Nephron progenitor cell (in vitro differentiated cells): ENCODE measurements around the gene AXIN1.
A peak's percentile ranks its signal among the peaks of the same experiment; 100 is the strongest.

Experiments
- DNase-seq: peaks from one replicate; pipeline ENCODE4 v3.0.0; 2021
- H3K27ac Mint-ChIP-seq: 2 replicates; pipeline ENCODE4 v1.8.0; 2021; ENCODE audit warnings: mild to moderate bottlenecking, moderate library complexity, mixed read lengths
- H3K27me3 Mint-ChIP-seq: 2 replicates; pipeline ENCODE4 v1.8.0; 2021; ENCODE audit warnings: mild to moderate bottlenecking, low read depth, mixed read lengths; ENCODE audit not compliant: poor library complexity
- H3K36me3 Mint-ChIP-seq: 2 replicates; pipeline ENCODE4 v1.8.0; 2021; ENCODE audit warnings: low read depth, mixed read lengths
- H3K4me1 Mint-ChIP-seq: 2 replicates; pipeline ENCODE4 v1.8.0; 2021; ENCODE audit warnings: mixed read lengths
- H3K4me3 Mint-ChIP-seq: 2 replicates; pipeline ENCODE4 v1.8.0; 2021; ENCODE audit warnings: mild to moderate bottlenecking, moderate library complexity, mixed read lengths
- H3K9me3 Mint-ChIP-seq: 2 replicates; pipeline ENCODE4 v1.8.0; 2021; ENCODE audit warnings: mild to moderate bottlenecking, moderate library complexity, mixed read lengths
- CTCF ChIP-seq: fragments of 200-600 bp; sonication (generic); IDR thresholded peaks from 2 replicates; pipeline ENCODE4 v1.5.0; 2021; ENCODE audit warnings: antibody characterized with exemption

Gene AXIN1

GRCh38 chr16:356741-357140, 4.2 kb upstream of the AXIN1 start:
- H3K4me3 Mint-ChIP-seq: no peak overlapping the region
- H3K27me3 Mint-ChIP-seq: peaks cover 8% of the 10 kb centered on the region
- H3K27ac Mint-ChIP-seq: no peak overlapping the region
- H3K4me1 Mint-ChIP-seq: peaks cover 17% of the 10 kb centered on the region
- no peaks in the 10 kb centered on the region for H3K9me3 Mint-ChIP-seq
- no peaks in the 10 kb centered on the region for H3K36me3 Mint-ChIP-seq
- no peak for TF ChIP-seq CTCF
- no peak for DNase-seq

GRCh38 chr16:354971-355461, 2.5 kb upstream of the AXIN1 start:
- Mint-ChIP-seq H3K9me3 (no peaks in the 10 kb centered on the region), H3K4me1 (peaks cover 30% of the 10 kb centered on the region), H3K27ac (peak overlapping the region; percentile 89), H3K27me3 (peaks cover 8% of the 10 kb centered on the region), H3K36me3 (peaks cover 6% of the 10 kb centered on the region), H3K4me3 (no peak overlapping the region)
- no peak for DNase-seq
- no peak for TF ChIP-seq CTCF

GRCh38 chr16:354291-354881, 1.9 kb upstream of the AXIN1 start:
- H3K4me3 Mint-ChIP-seq: peak overlapping the region; percentile 34
- no peak for TF ChIP-seq CTCF
- H3K36me3 Mint-ChIP-seq: peaks cover 6% of the 10 kb centered on the region
- H3K4me1 Mint-ChIP-seq: peaks cover 37% of the 10 kb centered on the region
- no peak for DNase-seq
- no peak overlapping the region for H3K27ac Mint-ChIP-seq
- peaks cover 8% of the 10 kb centered on the region for H3K27me3 Mint-ChIP-seq
- no peaks in the 10 kb centered on the region for H3K9me3 Mint-ChIP-seq

GRCh38 chr16:353404-354290, 1.1 kb upstream of the AXIN1 start:
- no peak overlapping the region for H3K27ac Mint-ChIP-seq
- H3K4me1 Mint-ChIP-seq: peaks cover 44% of the 10 kb centered on the region
- H3K36me3 Mint-ChIP-seq: peaks cover 6% of the 10 kb centered on the region
- DNase-seq: no peak
- no peak for TF ChIP-seq CTCF
- no peaks in the 10 kb centered on the region for H3K9me3 Mint-ChIP-seq
- H3K27me3 Mint-ChIP-seq: peaks cover 8% of the 10 kb centered on the region
- peak overlapping the region; percentile 34 for H3K4me3 Mint-ChIP-seq

GRCh38 chr16:351804-352520, 561 bp downstream of the AXIN1 start:
- Mint-ChIP-seq H3K9me3 (no peaks in the 10 kb centered on the region), H3K27me3 (peaks cover 8% of the 10 kb centered on the region), H3K36me3 (peaks cover 14% of the 10 kb centered on the region), H3K4me3 (peak overlapping the region; percentile 89), H3K4me1 (peaks cover 55% of the 10 kb centered on the region), H3K27ac (peak overlapping the region; percentile 83)
- no peak for TF ChIP-seq CTCF
- peak; percentile 54 for DNase-seq
